Ecto neural progenitor cell (in vitro differentiated cells): ENCODE results near the gene SNRPD1.
"Not testable (repeated sequence)": the region's sequence is repeated elsewhere in the genome, so short reads cannot be mapped to it uniquely, and the experiment has no call there.

Experiments used
- DNase-seq: peaks from one replicate; pipeline ENCODE4 v3.0.0-alpha.2; 2018; ENCODE audit warnings: low spot score

The SNRPD1 gene

DNA sequence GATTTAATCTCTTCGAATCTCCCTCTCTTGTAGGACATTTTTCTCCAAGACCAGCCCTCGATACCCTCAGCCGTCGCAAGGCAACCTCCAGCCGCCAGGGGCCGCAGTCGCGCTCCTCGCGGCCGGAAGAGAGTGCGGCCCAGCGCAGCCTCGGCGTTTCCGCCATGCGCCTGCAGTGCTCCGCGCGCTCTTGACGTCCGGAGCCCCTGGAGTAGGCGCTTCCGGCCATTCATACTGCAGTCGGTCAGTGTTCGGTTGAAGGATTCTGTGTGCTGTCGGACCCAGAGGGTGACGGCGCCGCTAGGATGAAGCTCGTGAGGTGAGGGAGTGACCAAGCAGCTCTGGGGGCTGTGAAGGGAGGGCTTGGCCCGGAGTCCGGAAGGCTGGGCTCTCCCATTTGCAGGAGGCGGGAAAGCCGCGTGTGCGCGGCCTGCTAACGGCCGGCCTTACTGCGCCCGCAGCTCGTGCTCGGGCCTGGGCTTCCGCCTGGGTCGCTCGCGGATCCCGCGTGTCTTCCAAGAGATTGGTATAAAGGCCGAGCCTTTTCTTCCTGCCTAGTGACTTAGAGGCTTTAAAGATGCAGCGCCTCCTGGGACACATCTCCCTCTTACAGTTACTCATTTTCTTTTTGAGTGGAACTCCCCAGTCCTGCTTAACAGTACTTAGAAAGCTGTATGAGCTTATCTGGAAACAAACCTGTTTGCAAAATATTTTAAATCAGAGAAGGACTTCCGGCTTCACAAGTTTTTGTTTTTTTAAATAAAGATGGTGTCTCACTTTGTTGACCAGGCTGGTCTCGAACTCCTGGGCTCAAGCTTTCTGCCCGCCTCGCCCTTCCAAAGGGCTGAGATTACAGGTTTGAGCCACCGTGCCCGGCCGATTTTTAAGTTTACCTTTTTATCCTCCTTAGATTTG, at the start of gene SNRPD1:
SNRPD1 (plus strand) TSS at position 190 of the 915 bp plus-strand sequence; CDS start at position 306, 116 bp downstream.
- peak; percentile 92 for DNase-seq

DNA sequence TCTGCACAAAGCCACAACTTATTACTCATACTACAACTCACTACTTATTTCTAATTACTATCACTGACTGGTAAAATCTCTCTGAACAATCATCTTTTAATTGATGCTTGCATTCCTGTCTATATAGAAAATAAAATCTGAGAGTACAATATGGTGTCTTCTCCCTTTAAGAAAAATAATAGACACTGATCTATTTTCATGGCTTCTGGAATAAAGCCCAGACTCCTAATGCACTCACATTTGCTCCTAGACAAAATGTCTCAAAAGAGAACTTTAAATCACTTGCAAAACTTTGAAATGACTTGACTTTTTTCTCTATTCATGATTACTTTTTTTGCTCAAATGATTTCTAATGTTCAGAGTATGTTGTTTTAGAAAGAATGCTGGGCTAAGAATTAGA, 40.3 kb upstream of the SNRPD1 start:
- no peak for DNase-seq

DNA sequence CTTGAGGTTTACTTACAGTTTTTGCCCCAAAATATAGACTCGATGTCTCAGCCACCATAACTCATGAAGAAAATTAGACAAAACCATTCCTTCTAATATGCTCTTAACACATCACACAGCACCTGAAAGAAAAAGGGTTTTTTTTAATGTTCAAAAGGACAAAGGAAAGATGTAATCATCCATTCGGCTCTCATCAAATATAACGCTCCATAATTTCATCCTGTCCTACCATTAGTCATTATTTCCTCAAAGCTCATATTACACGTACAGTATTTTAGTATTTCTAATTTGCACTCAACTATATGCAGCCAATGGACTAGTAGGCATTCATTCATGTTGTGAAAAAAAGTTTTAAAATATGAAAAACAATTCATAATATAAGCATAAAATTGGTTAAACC, 36.5 kb upstream of the SNRPD1 start:
- DNase-seq, result no peak

DNA sequence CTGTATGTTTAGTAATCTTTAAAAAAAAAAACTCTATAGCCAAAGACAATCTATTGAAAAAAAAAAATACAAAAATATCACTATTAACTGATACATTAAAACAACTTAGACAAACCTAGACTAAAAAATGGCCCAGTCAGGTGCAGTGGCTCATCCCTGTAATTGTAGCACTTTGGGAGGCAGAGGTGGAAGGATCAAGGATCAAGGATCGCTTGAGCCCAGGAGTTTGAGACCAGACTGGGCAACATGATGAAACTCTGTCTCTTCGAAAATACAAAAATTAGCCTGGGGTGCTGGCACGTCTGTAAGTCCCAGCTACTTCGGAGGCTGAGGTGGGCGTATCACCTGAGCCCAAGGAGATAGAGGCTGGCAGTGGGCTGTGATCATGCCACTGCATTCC, 27.7 kb upstream of the SNRPD1 start:
- no peak for DNase-seq

DNA sequence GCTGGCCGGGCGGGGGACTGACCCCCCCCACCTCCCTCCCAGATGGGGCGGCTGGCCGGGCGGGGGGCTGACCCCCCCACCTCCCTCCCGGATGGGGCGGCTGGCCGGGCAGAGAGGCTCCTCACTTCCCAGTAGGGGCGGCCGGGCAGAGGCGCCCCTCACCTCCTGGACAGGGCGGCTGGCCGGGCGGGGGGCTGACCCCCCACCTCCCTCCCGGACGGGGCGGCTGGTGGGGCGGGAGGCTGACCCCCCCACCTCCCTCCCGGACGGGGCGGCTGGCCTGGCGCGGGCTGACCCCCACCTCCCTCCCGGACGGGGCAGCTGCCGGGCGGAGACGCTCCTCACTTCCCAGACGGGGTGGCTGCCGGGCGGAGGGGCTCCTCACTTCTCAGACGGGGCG, 19.8 kb upstream of the SNRPD1 start:
- not testable (repeated sequence) for DNase-seq

DNA sequence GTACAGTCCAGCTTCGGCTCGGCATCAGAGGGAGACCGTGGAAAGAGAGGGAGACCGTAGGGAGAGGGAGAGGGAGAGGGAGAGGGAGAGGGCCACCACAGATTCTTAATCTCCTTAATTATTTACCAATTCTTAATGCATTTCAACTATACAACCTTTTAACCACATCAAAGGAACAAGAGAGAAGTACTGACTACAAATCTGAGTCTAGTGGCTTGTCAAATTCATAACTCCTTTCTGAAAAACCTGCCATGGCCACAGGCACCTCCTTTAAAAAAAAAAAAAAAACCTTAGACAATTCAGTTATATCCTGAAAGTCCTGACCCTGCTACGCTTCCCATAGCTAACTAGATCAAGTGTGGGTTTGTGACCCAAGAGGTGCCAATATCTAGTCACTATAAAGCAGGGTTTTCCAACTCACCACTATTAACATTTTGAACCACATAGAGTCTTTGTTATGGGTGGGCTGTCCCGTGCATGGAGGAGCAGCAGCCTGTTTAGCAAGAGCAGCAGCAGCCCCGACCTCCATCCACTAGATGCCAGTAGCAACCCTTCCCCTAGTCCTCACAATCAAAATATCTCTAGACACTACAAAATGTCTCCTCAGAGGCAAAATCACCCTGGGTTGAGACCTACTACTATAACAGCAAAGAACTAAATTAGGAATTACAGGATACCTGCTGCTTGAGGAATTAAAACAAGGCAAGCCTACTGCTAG, 18.4 kb upstream of the SNRPD1 start:
- no peak for DNase-seq

DNA sequence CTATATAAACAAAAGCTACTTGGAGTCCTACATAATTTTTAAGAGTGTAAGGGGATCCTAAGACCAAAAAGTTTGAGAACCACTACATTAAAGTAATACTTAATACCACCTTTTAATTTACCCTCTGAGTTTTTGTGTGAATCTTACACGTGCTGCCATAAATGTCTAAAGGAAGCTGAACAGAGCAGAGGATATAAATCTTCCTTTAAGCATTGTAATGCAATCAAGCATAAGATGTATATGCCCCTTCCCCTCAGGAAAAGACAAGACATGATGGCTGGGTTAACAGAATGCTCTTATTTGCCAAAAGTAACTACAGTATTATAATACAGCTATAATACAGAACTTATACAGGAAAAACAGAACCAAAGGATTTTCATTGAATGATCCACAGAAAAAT, 14.5 kb upstream of the SNRPD1 start:
- DNase-seq, result no peak

DNA sequence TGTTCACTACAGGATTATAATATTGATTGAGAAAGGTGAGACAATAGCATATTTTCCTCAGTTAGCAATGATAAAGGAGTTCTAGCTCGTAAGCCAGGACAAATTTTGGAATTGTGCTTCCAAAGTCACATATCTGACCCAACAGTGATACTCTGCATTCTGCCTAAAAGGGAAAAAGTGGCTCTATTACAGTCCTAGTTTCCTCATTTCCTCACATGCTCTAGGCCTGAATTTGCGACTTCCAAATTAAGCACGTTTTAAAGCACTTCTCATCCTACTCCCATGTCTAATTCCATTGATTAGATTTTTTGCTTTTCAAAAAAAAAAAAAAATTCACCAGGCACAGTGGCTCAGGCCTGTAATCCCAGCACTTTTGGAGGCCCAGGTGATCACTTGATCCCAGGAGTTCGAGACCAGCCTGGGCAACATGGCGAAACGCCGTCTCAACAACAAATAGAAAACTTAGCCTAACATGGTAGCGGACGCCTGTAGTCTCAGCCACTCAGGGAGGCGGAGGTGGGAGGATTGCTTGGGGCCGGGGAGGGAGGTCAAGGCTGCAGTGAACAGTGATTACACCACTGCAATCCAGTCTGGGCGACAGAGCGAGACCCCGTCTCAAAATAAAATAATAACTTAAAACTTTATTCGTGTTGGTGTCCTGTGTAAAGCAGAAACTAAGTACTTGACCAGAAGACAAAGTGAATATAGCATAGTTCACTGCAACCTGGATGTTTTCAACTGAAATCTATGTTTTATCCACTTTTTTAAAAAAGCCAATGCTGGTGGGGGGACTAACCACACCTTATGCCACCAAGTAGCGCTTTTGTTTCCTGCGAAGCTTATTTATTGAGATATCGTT, 13.2 kb upstream of the SNRPD1 start:
- no peak for DNase-seq

DNA sequence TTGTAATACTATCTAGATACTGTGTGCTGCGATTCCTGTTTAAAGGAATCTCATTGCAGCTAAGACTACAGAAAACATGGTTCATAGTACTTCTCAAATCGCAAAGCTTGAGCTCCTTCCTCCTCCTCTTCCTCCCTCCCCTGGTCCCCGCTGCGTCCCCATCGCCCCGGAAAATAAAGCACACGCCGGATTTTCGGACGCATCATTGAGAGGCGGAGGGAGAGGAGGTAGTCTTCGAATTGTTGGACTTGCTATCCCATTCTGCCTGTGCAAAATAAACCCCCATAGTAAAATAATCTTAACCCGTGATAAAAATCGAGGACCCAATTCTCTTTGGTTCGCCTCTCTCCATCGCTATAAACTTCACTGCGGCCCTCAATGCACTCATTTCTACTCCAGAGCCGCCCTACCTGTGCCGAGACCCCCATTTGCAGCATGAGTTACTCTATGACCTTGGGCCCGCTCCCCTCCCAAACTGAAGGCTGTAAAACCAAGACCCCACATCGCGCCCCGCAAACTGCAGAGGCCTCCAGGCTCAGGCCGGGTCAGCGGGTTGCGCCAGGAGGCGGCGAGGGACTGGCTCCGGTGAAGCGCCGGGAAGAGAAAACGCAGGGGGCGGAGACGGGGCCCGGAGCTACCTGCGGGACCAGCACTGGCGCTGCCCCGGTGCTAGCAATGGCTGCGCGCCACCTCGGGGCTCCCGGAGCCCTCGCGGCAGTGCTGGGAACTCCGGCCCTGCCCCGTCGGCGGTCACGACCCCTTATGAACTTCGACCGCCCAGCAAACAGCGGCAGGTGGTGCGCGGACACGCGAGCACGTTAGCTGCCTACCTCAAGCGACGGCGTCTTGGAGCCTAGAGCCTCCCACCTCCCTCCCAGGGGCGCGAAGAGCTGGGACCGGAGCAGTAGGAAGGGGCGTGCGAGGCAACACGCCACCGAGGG, 12.3 kb upstream of the SNRPD1 start:
- peak; percentile 85 for DNase-seq

DNA sequence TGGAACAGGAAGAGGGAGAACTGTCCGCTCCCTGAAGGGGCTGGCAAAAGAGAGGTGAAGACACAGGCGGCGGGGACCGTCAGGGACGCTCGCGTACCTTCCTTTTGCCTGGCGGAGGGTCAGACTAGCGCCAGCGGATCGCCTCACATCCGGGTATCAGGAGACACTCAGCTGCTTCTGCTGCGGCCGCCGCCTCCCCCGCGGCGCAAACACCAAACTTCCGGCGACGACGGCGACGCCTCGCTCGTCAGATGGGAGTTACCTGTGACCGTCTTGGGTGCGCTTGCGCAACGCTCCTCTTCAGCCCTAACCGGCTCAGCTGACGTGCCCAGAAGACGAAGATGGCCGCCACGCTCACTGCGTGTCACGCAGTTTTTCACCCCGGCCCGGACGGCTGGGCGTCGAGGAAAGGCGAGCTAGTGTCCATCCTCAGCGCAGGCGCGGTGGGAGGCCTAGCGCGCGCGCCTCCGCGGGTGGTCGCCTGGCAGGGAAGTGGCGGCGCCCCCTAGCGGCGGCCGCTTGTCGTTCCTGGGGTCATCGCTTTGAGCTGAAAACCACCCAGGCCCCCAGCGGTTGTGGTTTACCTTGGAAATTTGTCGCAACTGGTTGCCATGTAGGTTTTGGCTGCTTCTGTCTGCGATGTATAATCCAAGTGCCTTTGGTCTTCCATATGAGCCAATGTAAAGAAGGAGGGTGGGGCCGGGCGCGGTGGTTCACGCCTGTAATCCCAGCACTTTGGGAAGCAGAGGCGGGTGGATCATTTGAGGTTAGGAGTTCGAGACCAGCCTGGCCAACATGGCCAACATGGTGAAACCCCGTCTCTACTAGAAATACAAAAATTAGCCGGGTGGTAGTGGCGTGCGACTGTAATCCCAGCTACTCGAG, 11.3 kb upstream of the SNRPD1 start, which contains the start of gene ESCO1:
ESCO1 (minus strand) TSS at position 179 of the 885 bp plus-strand sequence. CDS start 25,861 bp downstream, outside the sequence.
- DNase-seq, result peak; percentile 97

DNA sequence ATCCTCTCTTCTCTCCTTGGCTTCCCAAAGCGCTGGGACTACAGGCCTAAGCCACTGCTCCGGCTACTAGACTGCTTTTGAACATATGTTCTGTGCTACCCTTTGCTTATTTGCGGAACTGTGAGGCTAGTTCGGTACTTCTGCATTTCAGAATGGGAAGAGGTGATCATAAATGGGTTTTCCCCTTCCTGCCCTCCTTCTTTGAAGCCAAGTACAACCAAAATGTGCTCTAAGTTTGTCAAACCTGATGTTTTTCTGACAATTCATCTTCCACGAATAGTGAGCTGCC, 9.9 kb upstream of the SNRPD1 start:
- DNase-seq, result no peak

DNA sequence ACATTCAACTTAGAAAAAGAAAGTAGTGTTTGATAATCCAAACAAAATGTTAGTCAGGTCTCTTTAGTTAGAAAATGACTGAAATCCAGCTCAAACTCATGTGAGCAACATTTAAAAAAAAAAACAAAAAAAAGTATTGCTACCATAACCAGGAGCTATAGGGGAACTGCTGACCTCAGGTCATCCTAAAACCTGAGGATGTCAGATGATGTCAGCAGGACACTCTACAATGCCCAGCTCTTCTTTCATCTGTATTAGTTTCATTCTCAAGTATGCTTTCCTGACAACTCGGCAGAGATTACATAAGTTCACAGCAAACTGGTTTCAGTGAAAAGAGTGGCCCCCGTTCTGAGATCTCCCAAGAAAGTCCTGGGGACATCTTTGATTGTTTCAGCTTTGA, 7.4 kb upstream of the SNRPD1 start:
- DNase-seq, result no peak

DNA sequence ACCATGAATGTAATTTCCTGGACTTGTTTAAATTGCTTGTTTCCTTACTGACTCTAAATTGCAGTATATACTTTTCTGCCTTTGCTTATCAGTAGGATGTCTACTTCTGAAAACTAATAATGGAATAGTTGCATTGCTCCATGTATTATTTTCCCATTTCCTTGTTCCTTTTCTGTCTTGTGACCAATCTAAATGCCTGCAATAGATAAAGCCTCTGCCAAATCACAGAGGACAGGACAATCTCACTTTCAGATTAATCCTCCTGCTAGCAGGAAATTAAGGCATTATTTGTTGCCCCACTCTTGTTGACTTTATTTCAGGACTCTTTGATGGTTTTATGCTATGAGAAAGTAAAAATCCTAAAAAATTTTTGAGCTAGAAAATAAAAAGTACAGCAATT, 6.9 kb upstream of the SNRPD1 start:
- DNase-seq, result no peak

DNA sequence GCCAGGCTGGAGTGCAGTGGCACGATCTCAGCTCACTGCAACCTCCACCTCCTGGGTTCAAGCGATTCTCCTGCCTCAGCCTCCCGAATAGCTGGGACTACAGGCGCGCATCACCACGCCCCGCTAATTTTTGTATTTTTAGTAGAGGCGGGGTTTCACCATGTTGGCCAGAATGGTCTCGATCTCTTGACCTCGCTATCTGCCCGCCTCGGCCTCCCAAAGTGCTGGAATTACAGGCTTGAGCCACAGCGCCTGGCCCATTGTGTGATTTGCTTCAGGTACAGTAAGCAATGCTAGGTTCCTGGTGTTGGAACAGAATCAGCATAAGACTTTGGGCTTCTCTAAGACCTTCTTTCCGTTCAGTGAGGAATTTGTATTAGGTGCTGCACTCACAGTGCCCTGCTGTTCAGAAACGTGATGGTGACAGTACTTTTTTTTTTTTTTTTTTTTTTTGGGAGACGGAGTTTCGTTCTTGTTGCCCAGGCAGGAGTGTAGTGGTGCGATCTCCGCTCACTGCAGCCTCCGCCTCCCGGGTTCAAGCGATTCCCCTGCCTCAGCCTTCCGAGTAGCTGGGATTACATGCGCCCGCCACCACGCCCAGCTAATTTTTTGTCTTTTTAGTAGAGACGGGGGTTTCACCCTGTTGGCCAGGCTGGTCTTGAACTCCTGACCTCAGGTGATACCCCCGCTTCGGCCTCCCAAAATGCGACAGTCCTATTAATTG, 551 bp upstream of the SNRPD1 start:
- not testable (repeated sequence) for DNase-seq

DNA sequence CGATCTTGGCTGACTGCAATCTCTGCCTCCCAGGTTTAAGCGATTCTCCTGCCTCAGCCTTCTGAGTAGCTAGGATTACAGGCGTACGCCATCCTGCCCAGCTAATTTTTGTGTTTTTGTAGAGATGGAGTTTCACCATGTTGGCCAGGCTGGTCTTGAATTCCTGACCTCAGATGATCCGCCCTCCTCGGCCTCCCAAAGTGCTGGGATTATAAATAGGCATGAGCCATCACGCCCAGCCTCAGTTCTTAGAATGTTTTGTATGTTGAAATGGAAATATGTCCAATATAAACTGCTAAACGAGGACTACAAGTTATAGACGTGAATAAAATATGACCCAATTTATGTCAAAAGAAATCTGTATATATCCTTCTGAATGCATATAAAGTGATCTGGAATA, 9.5 kb downstream of the SNRPD1 start:
- not testable (repeated sequence) for DNase-seq

DNA sequence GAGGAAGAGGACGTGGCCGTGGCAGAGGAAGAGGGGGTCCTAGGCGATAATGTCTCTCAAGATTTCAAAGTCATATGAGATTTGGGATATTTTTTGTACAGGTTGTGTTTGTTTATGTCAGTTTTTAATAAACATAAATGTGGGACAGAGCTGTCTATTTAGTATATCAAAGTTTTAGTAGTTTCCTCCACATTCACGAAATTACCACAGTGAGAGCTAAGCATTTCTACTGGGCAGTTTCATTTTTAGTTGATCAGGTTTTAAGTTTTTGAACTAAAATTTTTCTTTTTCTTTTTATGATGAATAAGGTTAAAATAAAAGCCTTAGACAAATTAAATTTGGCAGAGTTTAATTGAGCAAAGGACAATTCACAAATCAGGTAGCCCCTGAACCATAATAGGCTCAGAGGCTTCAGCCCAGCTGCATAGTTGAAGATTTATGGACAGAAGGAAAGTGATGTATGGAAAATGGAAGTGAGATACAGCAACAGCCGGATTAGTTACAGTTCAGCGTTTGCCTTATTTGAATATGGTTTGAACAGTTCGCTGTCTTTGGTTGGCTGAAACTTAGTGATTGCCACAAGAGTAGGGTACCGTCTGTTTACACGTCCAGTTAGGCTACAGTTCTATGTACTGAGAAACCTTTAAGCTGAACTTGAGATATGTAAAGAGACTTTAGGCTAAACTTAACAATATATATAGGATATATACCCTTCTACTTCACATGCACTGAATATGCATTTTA, 17.1 kb downstream of the SNRPD1 start:
- DNase-seq, result no peak

DNA sequence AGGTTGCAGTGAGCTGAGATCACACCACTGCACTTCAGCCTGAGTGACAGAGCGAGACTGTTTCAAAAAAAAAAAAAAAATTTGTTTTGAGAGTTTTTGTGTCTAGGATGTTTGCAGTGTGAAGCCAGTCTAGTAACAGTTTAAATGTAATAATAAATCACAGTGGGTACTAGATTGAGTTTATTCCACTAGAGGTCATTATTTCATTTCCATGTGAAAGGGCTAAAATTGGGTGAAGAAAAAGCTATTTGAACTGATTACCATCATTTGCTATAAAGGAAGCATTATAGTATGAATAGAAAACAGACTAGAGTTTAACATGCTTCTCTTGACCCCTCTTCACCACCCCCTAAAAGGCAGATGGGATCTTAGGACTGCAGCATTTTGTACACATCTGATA, 20.3 kb downstream of the SNRPD1 start:
- no peak for DNase-seq

DNA sequence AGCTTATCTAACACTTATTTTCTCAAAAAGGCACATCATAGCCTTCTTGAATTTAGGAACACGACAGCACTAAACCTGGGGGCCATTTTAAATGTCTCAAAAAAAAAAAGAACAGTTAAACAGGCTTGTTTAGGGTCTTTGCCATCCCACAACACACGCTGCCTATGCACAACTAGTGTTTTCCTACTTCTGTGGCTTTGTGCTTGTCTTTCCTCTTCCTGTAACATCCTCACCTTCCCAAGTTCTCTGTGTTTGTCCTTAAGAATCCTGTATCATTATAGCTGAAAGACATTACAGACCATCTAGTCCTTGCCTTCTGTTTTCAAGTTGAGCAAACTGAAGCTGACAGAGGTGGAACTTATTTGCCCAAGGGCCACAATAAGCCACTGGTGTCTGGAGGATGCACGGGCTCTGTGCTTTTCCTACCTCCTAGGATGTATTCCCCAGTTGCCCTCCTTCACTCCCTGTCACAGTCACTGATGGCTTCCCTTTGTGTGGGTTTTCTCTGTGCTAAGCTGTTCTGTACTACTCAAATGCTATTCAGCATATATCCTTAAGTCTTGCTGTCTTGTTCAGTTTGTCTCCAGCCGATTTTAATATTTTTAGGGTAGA, 22.6 kb downstream of the SNRPD1 start:
- no peak for DNase-seq
